Stimulated activated CD4-positive, alpha-beta T cell treated with anti-CD3 and anti-CD28 coated beads, Interleukin-15, amount 100 ng/mL, for 1 hour (primary cell): Measurements from ENCODE around the gene KRTAP10-12.
"Not testable (repeated sequence)": the region's sequence is repeated elsewhere in the genome, so short reads cannot be mapped to it uniquely, and the experiment has no call there.

Experiments used
- DNase-seq, 2 donors: peaks; one replicate each; pipeline ENCODE4 v3.0.0-alpha.2; 2020; ENCODE audit warnings: low read depth in 1 of 2, low spot score in 1 of 2

Gene KRTAP10-12

GRCh38 chr21:44667612-44668011 lies 29.4 kb upstream of the KRTAP10-12 start:
- no peak for DNase-seq

GRCh38 chr21:44670642-44671432 lies 26.1 kb upstream of the KRTAP10-12 start:
- no peak for DNase-seq

GRCh38 chr21:44671911-44672310 lies 25.1 kb upstream of the KRTAP10-12 start:
- DNase-seq, result no peak

- no peak for DNase-seq
Measured at GRCh38 chr21:44677881-44678280, 19.1 kb upstream of the KRTAP10-12 start.

GRCh38 chr21:44681152-44681551 lies 15.8 kb upstream of the KRTAP10-12 start:
- DNase-seq, result no peak

GRCh38 chr21:44681861-44682579 lies 15.0 kb upstream of the KRTAP10-12 start, which contains the start of gene KRTAP12-1:
KRTAP12-1 (minus strand) TSS chr21:44682163; CDS start chr21:44682123, 40 bp downstream.
- no peak for DNase-seq

- no peak for DNase-seq
Measured at GRCh38 chr21:44682580-44683151, 14.3 kb upstream of the KRTAP10-12 start.

- DNase-seq, result no peak
Measured at GRCh38 chr21:44684077-44684476, 12.9 kb upstream of the KRTAP10-12 start.

- DNase-seq, result no peak
Measured at GRCh38 chr21:44684483-44684882, 12.5 kb upstream of the KRTAP10-12 start.

- DNase-seq, result not testable (repeated sequence)
Measured at GRCh38 chr21:44685050-44685449, 11.9 kb upstream of the KRTAP10-12 start.

GRCh38 chr21:44686000-44686781 lies 10.8 kb upstream of the KRTAP10-12 start:
- no peak for DNase-seq

GRCh38 chr21:44686843-44687561 lies 10.0 kb upstream of the KRTAP10-12 start:
- no peak for DNase-seq

GRCh38 chr21:44687671-44688070 lies 9.3 kb upstream of the KRTAP10-12 start:
- no peak for DNase-seq

GRCh38 chr21:44689740-44690139 lies 7.2 kb upstream of the KRTAP10-12 start:
- DNase-seq, result not testable (repeated sequence)

GRCh38 chr21:44691686-44692085 lies 5.3 kb upstream of the KRTAP10-12 start:
- no peak for DNase-seq

- DNase-seq, result no peak
Measured at GRCh38 chr21:44692798-44693512, 4.0 kb upstream of the KRTAP10-12 start.

GRCh38 chr21:44694776-44695175 lies 2.2 kb upstream of the KRTAP10-12 start:
- DNase-seq, result no peak

- no peak for DNase-seq
Measured at GRCh38 chr21:44695184-44695583, 1.8 kb upstream of the KRTAP10-12 start.

GRCh38 chr21:44695641-44696040 lies 1.3 kb upstream of the KRTAP10-12 start:
- DNase-seq, result no peak

- no peak for DNase-seq
Measured at GRCh38 chr21:44696572-44696971, 400 bp upstream of the KRTAP10-12 start.
